ENCODE measurements around the gene HOMER2. TPM values are rescaled to one million over a fixed set of nuclear protein-coding genes. Genes with fewer than 3 reads are reported as not detected.

HOMER2 gene
- total and polyA plus RNA-seq, 9 of the 15 experiments (the other 6 are each of a cell fraction or from before 2014, with no cell fraction given): 0.13 to 0.47 (median 0.29) TPM; not detected in 1

GRCh38 chr15:82809308-82810060, 143.0 kb downstream of the HOMER2 start, which contains the start of gene WHAMM (continued):
- no peak for TF ChIP-seq ZNF407 (IDR thresholded peaks at IDR 0.05; ENCODE audit: low read depth)
- no peak for TF ChIP-seq PTTG1 (tag; IDR thresholded peaks at IDR 0.05; ENCODE audit: low read depth)
- TF ChIP-seq MAFG (tag; conservative IDR thresholded peaks at IDR 0.05): no peak
- TF ChIP-seq TAF7 (tag; IDR thresholded peaks at IDR 0.05): peak; percentile 48; the same call in 1 of the 2 replicates
- TF ChIP-seq SAP30 (IDR thresholded peaks at IDR 0.05; ENCODE audit: borderline replicate concordance, insufficient read depth, low read depth, low read length, poor library complexity, severe bottlenecking): peak; percentile 77
- TF ChIP-seq, protein P1, sequence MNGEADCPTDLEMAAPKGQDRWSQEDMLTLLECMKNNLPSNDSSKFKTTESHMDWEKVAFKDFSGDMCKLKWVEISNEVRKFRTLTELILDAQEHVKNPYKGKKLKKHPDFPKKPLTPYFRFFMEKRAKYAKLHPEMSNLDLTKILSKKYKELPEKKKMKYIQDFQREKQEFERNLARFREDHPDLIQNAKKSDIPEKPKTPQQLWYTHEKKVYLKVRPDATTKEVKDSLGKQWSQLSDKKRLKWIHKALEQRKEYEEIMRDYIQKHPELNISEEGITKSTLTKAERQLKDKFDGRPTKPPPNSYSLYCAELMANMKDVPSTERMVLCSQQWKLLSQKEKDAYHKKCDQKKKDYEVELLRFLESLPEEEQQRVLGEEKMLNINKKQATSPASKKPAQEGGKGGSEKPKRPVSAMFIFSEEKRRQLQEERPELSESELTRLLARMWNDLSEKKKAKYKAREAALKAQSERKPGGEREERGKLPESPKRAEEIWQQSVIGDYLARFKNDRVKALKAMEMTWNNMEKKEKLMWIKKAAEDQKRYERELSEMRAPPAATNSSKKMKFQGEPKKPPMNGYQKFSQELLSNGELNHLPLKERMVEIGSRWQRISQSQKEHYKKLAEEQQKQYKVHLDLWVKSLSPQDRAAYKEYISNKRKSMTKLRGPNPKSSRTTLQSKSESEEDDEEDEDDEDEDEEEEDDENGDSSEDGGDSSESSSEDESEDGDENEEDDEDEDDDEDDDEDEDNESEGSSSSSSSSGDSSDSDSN (IDR thresholded peaks at IDR 0.05; ENCODE audit: borderline replicate concordance in 1 of 2, low read depth in 2 of 2, low read length in 2 of 2): peak; percentile 60 to 87; a peak in 3 of 4 replicates
- 0 out of 2 replicates have a peak, but pooled peaks have one; percentile 46 for TF ChIP-seq ZBED1 (IDR thresholded peaks at IDR 0.05)
- TF ChIP-seq KAT7 (CRISPR knock-in tag; IDR thresholded peaks at IDR 0.05; ENCODE audit: borderline replicate concordance): no peak; the same call in 1 of the 2 replicates
- TF ChIP-seq, protein P2, sequence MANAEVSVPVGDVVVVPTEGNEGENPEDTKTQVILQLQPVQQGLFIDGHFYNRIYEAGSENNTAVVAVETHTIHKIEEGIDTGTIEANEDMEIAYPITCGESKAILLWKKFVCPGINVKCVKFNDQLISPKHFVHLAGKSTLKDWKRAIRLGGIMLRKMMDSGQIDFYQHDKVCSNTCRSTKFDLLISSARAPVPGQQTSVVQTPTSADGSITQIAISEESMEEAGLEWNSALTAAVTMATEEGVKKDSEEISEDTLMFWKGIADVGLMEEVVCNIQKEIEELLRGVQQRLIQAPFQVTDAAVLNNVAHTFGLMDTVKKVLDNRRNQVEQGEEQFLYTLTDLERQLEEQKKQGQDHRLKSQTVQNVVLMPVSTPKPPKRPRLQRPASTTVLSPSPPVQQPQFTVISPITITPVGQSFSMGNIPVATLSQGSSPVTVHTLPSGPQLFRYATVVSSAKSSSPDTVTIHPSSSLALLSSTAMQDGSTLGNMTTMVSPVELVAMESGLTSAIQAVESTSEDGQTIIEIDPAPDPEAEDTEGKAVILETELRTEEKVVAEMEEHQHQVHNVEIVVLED (CRISPR knock-in tag; IDR thresholded peaks at IDR 0.05): peak; percentile 14; the same call in 1 of the 2 replicates
- TF ChIP-seq NR1H2 (CRISPR knock-in tag; IDR thresholded peaks at IDR 0.05): no peak; the same call in 1 of the 2 replicates
- TF ChIP-seq RBBP5 (IDR thresholded peaks at IDR 0.05; ENCODE audit: borderline replicate concordance, insufficient read depth, low read length, poor library complexity, severe bottlenecking): peak; percentile 82
- TF ChIP-seq SMC3 (conservative IDR thresholded peaks at IDR 0.05; ENCODE audit: insufficient read depth, low read depth, low read length): 0 out of 2 replicates have a peak, but pooled peaks have one; percentile 2
- 0 out of 2 replicates have a peak, but pooled peaks have one; percentile 43 for TF ChIP-seq RNF2 (IDR thresholded peaks at IDR 0.05)
- TF ChIP-seq CBX1 (IDR thresholded peaks at IDR 0.05; ENCODE audit: low read depth): no peak

All from K562 (cell line).